GM19351 (cell line): ENCODE results near the gene ZFHX3.
A peak's percentile ranks its signal among the peaks of the same experiment; 100 is the strongest.

Experiments used
- ATAC-seq: cut with Tn5 transposase; IDR thresholded peaks from one replicate; pipeline ENCODE4 v1.9.1; 2021; ENCODE audit warnings: mild to moderate bottlenecking, moderate library complexity; ENCODE audit not compliant: unreplicated experiment

The ZFHX3 gene

DNA sequence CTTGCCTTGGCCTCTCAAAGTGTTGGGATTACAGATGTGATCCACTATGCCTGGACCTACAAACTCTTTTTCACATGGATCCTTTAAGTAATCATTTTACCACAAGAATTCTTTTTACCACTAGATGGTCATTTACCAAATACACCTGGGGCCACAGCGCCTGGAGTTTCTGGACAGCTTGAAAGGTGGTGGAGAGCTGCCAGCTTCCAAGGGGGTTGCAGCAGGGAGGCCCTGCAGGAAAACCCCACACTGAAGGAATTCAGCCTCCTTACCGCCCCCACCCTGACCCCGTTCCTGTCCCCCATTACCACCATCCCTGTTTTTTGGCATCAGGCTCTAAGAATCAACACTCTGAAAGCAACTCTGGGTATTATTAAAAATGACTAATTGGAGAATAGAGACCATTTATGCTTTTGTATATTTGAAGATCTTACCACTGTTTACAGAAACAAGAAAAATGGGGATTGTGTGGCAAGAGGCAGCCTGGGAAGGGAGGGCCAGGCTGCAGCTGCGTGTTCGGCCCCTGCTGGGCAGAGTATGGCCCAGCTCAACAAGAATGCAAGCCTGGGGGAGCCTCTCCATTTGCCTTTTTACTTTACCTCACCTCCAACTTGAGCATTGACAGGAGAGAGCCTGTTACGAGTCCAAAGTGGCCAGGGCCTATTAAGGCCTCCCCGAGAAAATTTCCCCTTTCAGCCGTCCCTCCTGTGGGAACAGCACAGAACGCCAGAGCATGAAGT, 209.9 kb downstream of the ZFHX3 start:
- ATAC-seq, result no peak

DNA sequence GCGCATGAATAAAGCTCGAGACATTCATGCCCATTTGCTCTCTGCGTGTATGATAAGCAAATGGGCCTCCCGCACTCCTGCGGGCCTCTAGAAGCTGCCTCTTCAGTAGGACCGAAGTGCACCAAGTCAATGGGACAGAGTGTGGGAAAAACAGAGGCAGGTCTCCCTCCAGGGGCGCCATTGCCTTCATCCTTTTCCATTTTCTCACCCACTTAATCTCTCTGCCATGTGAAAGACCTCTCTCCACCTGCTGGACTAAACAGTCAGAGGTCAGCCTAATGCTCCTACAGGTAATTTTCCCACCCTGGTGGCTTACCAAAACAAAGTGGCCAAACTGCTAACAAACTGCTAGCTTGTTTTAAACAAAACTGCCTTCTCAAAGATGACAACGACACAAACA, 210.9 kb downstream of the ZFHX3 start:
- ATAC-seq, result no peak

DNA sequence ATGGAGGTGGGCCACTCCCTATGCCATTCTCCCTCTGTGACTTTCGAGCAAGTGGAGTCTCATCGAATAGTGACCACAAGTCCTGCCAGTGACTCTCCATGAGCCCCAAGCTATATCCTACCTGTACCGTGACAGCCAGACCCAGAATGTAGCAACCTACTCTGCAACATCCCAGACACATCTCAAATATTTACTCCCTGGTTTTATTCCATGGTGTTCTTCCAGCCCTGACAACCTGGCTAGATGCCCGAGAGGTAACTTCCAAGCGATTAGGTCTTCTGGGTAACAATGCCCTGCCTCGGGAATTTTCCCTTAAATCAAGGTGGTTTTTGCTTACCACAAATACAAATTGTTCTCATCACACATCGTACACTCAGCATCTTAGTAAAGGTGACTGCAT, 211.7 kb downstream of the ZFHX3 start:
- no peak for ATAC-seq

DNA sequence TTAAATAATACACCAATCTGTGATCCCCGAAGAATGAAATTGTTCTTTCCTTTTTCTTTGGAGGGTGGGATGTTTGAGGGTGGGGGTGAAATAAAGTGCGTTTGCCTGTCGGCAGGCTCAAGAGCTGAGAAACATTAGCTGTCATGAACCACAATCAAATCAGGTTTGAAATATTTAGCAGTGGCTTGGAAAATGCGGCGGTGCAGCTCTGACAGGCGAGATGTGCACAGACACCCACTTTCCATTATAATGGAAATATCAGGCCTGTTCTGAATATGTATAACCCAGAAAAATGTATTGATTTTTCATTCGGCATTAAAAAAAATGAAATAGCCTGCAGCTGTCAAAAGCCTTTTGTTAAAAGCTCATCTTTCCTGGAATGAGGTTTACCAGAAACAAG, 212.8 kb downstream of the ZFHX3 start:
- ATAC-seq, result no peak

DNA sequence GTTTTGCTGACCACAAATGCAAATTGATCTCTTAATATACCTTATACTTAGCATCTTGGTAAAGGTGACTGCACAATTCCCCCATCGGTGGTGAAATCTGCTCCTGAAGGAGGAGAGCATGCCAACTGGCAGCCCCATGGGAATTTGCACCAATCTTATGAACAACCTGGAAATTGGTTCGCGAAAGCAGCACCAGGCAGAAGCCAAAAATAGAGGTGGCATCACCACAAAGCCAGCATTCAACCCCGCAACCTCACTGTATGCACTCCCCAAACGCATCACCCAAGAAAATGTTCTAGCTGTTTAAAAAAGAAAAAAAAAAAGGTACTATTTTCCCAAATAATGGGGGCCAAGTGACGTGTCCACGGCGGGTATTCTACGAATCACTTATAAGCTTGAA, 213.4 kb downstream of the ZFHX3 start:
- ATAC-seq, result no peak

DNA sequence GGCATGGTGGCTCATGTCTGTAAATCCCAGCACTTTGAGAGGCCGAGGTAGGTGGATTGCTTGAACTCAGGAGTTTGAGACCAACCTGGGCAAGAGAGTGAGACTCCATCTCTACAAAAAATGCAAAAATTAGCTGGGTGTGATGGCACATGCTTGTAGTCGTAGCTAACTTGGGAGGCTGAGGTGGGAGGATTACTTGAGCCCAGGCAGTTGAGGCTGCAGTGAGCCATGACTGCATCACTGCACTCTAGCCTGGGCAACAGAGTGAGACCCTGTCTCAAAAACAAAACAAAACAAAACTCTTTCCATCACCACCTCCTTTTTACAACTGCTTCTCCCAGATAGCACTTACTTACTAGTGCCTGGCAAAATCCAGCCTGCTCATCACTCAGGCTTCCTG, 214.0 kb downstream of the ZFHX3 start:
- no peak for ATAC-seq

DNA sequence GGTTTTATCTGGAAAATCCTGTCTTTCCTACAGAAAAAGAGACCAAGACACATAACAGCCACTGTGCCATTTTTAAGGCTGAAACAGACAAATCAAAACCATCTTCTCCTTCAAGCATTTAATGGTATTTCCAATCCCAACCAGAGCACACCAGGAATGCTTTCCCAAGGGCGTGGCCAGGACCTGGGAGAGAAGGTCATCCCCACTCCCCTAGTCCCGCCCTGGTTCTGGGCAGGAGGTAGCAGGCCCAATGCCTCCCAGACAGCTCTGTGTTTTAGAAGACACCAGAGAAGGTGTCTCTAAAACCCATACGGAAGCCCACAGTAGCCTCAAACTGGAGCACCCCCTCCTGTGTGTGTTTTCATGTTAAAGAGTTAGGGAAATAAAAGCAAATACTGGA, 214.4 kb downstream of the ZFHX3 start:
- ATAC-seq, result no peak

DNA sequence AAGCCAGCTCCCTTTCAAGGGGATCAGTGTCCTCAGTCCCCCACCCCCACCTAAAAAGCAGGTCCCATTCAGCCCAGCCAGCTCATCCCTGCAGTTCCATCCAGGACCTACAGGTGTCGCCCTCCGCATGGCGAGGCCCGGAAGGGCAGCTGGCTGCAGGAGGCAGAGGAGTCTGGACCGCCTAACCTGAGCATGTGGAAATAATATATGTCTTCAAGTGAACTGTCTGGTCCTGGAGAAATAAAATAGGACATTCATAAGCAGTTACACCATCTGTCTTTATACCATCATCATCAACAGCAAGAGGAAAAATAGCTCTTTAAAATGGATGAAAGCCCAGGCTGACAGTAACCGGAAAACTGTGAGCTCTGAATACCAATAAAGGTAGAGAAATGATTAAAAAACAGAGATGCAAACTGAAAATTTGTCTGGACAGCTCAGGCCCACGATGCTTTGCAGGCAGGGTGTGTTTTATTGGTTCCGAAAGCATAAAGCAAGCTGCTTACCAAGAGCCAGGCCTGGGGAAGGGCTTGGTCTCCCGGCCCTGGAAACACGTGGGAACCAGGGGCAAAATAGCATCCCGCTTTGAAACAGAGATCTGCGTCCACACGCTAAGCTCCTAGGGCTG, 215.2 kb downstream of the ZFHX3 start:
- peak; percentile 82 for ATAC-seq

DNA sequence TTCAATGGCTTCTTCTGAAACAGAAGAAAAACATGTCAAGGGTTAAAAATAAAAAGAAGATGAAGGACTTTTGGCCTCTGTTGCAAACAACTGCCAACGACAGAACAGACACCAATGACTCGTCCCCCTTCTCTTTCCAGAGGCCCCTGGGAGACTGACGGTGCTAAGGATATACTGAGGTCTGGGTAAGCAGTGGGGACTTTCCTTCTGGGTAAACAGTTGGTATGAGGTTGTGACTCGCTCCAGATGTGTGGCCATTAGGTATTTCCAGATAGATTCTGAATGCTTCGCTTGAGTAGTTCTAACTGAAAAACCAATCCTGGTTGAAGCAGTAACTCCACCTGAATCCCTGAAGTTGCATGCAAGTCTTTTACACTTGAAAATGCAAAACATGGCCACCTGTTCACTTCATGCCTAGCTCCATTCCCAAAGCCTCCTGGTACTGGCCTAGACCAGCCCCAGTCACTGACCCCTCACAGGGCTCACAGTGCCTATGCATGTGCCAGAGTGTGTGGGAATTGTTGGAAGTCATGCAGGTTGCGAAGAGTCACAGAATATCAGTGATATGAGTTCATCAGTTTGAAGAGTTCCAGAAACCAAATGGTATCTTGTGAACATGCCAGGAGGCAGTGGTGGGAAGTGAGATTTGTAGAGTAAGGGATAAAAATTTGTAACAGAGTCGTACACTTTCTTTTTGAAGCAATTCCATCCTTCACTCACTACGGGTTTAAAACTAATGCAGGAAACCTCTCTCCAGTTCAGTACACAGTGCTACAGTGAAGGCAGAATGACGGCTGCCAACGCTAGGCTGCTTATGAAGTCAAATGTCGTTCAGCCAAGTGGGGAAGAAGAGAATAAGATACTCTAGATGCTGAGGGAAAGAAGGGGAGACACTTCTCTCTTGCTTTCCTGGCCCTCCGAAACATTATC, 217.8 kb downstream of the ZFHX3 start:
- ATAC-seq, result no peak

DNA sequence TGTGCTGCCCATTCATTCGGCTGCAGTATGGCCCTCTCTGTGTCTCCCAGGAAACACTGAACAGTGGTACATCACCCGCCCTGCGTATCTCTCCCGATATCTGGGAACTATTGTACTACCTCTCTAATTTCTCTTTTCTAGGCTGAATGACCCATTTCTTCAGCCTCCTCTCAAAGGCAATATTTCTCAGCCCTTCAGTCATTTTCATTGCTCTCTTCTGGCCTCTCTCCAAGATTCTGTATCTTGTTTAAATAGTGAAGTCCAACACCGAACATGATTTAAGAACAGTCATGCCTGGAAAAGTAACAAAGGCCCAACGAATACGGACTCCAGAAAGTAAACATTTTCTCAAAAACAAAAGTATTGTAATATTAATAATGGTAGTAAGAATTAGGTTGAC, 220.1 kb downstream of the ZFHX3 start:
- ATAC-seq, result no peak

DNA sequence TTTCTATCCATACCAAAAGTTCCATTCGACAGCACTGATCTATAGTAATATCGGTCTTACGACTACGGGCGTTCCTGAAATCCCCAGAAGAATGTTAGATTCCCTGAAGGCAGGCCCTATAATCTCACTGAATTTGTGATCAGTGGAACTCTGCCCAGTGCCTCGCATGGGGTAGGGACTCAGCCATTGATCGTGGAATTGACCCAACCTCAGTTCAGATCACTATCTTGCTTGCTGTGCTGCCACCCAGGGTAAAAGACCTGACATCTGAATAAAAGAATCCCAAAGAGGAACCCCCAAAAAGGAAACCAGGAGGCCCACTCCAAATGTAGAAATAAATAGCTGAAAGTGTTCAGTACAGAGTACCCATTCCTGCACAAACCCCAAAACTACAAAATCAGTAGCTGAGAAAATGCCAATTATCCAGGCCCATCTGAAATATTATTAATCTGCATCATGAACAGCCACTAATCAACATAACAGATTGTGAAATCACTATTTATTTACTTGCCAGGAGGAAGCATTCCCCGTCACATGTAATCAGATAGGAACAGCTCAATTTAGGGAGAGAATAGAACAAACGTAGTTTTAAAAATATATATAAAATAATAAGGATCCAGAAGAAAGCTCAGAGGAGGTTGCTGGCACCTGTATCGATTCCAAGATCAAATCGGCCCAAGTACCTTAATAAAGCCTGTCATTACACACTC, 221.9 kb downstream of the ZFHX3 start:
- no peak for ATAC-seq

DNA sequence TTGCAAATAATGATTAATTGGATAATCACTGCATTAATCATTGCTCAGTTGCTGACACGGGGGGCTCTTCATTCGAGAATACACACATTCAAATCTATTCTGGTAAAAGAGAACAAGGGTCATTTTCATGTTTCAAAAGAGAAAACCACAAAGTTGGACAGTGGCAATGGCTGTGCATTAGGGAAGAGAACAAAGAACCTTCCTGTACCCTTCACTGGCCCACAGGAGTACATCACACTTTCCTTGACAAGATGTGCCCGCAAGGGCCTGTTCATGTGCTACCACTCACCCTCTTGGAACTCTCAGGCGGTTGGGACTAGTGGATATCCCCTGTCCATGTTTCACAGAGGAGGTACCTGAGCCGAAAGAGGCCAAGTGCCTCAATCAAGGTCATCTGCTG, 223.2 kb downstream of the ZFHX3 start:
- ATAC-seq, result no peak

DNA sequence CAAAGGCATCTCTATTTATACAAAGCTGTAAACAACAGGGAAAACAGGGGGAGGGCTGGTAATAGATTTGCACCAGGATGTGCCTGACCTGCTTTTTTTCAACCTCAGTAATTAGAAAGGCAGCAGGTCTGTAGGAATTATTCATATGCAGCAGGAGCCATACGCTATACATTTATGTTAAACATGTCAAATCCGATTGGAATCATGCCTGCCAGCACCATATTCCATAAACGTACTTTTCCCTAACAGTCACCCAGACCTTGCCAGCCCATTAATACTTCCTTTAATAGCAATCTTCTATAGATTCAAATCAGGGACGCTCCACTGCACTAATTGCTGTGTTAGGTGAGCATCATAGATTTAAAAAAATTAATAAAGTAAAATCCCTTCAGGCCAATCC, 223.9 kb downstream of the ZFHX3 start:
- ATAC-seq, result no peak

DNA sequence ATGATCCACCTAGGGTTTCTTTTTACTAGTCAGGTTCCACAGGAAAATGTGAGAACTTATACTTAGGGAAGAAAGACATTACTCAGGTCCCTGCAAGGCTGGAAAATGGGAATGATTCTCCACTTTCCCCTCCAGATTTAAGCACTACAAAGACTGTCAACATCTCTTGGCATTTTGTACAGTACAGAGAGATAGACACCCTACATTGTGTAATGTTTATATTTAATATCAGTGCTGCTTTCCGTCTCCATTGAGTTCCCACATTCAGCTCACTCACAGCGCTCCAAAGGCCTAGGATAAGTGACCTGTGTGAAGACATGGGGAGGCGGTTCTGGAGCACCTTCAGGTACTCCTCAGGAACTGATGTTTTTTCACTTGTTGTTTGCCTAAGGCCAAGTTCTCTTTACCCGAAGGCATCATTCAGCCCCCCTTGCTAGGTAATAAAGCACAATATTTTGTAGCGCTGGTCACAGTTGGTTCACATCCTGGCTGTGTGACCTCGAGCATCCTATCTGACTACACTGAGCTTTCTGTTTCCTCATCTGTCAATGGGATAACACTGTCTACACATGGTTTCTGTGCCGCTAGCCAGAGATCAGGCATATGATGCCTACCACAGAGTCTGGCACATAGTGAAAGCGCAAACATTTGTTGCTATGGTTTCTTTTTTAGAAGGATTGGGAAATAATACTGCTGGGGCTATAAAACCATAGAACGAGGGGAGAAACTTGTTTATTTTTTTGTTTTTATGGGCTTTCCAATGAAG, 226.6 kb downstream of the ZFHX3 start:
- no peak for ATAC-seq

DNA sequence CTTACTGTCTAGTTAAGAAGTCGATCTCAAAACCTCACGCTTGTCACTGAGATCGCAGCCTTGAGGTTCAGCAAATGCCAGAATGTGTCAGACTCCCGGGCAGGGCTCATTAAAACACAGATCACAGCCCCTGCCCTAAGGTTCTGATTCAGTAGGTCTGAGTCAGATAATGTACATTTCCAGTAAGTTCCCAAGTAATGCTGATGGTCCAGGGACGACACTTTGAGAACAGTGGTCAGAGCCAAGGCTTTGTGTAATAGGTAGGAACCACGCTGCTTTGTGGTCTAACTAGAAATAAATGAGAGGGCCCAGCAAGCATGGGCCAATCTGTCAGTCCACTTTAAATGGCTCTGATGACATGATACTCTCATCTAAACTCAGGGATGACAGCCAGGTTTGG, 228.6 kb downstream of the ZFHX3 start:
- ATAC-seq, result no peak

DNA sequence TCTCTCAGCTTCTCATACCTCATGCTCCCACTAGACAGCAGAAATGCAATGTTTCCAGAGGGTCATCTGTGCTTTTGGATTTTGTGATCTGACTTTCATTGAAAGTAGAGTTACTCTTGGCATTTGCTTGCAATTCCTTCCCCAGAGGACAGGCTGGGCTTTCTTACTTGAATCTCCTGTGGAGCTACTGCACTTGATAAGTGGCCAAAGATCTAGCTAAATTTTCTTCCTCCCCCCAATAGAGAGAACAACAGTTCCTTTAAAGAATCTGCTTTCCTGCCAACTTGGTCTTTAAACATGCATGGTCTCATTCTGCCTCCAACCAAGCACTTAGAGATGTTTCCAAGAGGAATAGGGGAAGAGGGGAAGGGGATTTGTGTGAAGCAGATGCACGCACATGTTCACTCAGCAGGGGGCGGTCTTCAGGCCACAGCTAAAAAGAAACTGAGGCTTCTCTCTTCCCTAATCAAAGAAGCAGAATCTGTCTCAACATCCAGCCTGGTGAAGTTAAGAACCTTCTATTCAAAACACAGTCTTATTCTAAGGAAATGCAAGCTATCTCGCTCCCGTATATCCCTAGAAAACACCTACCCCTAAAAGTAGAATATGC, 229.6 kb downstream of the ZFHX3 start:
- ATAC-seq, result no peak

DNA sequence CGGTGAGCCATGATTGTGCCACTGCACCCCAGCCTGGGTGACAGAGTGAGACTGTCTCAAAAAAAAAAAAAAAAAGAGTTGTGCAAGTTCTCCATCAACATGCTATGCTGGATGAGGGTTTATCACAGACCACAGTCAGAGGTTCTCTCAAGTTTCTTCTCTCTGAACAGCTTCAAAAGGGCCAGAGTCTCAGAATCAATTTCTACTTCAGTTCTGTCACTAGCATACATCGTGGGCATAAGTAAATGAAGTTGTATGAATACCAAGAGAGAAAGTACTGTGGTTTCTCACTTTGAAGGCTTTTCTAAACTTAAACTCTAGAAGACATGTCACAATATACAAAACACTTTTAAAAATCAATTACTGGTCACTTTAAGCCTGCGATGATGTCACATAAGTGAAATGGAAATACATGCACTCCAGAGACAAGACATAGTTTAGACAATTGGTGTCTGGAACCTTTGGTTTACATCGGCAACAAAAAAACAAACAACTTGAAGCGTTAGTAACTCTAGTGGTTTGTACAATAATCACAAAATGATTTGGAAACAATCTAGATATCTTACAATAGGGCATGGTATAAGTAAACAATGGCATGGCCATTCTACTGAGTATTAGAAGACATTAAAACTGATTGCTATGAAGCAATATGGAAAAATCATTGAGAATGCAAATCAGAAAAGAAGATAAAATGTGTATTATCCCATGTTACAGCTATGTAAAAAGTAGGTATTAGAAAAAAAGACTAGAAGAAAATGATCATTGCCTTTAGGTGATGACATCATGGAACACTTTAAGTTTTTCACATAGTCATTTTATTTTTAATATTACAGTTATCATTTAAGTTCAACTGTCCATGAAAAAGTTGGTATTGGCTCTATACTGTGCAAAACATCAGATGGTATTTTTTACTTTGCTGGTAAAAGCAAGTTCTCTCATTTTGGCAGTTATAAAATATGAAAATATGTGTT, 232.3 kb downstream of the ZFHX3 start:
- peak; percentile 89 for ATAC-seq

DNA sequence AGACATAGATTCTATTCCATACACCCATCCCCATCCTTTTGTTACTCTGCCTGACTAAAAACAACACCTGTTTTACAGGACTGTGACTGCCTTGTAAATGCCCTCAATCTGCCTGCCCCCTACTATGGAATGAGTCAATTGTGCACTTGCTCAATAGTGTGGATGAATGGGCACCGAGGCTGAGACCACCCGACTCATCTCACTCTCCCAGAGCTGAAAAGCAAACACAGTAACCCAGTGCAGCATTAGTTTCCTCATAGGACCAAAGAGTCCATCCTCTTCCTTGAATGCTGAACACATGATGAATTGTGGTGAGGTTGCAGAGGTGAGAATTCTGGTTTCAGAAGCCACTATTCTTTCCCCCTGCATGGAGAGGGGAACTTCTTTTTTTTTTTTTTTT, 233.7 kb downstream of the ZFHX3 start:
- ATAC-seq, result no peak

DNA sequence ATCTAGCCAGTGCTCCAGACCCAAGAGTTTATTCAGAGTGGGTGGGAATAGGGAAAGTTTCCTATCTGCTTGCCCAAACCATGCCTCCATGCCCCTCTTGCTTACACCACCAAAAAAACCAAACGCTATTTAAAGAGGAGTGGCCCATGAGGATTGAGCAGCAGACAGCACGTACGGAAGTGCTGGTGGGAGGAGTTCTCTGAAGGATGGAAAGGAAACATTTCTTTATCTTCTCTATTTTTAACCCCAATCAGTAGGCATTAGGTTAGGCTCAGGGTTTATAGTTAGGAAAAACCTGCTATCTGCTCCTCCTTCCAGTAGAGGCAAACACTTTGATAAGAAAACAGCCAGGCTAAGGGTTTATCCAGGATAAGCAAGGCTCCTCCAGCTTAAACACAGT, 235.3 kb downstream of the ZFHX3 start:
- no peak for ATAC-seq
